ENCODE measurements around the gene MECP2.

DNA sequence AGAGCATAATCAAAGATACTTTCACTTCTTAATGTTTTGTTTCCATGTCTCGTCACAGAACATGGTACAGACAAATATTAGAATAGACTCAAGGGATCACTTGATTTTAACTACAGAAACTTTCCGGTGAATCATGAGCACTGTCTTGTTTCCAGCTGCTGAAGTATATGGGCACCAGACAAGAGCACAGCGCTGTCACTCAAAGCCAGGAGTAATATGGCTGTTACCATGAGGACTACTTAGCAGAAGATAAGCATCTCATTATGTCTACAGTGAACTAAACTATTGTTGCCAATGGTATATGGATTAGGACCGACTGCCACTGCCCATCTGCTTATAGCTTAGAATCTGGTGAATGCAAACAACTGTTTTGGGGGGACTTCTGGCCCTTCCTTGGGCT is 34.3 kb downstream of the MECP2 start:
- TF ChIP-seq, protein P1, sequence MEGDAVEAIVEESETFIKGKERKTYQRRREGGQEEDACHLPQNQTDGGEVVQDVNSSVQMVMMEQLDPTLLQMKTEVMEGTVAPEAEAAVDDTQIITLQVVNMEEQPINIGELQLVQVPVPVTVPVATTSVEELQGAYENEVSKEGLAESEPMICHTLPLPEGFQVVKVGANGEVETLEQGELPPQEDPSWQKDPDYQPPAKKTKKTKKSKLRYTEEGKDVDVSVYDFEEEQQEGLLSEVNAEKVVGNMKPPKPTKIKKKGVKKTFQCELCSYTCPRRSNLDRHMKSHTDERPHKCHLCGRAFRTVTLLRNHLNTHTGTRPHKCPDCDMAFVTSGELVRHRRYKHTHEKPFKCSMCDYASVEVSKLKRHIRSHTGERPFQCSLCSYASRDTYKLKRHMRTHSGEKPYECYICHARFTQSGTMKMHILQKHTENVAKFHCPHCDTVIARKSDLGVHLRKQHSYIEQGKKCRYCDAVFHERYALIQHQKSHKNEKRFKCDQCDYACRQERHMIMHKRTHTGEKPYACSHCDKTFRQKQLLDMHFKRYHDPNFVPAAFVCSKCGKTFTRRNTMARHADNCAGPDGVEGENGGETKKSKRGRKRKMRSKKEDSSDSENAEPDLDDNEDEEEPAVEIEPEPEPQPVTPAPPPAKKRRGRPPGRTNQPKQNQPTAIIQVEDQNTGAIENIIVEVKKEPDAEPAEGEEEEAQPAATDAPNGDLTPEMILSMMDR (IDR thresholded peaks at IDR 0.05), result no peak
- no peak for TF ChIP-seq EZH2 (IDR thresholded peaks at IDR 0.05; ENCODE audit: borderline replicate concordance, insufficient read depth, low read depth, low read length, poor library complexity, severe bottlenecking)

All from B cell (primary cell).